ENCODE results near the gene GPR39. TPM values are rescaled to one million over a fixed set of nuclear protein-coding genes. Genes with fewer than 3 reads are reported as not detected.

Gene GPR39
- total RNA-seq, 1 donor from 2014 or later: 2.9 TPM

- FAIRE-seq: no peak
- no peak for DNase-seq (ENCODE audit: low spot score in 2 of 2)
Measured at GRCh38 chr2:132439703-132440398, 23.2 kb downstream of the GPR39 start.

GRCh38 chr2:132441051-132441450 lies 24.4 kb downstream of the GPR39 start:
- DNase-seq (ENCODE audit: low spot score in 2 of 2) (no peak), FAIRE-seq (no peak)

- no peak for DNase-seq (ENCODE audit: low spot score in 2 of 2)
Measured at GRCh38 chr2:132442278-132442677, 25.7 kb downstream of the GPR39 start.

GRCh38 chr2:132443106-132443505 lies 26.5 kb downstream of the GPR39 start:
- DNase-seq (ENCODE audit: low spot score in 2 of 2) (no peak), FAIRE-seq (no peak)

More at GRCh38 chr2:132442278-132442677, 25.7 kb downstream of the GPR39 start:
- no peak for FAIRE-seq

GRCh38 chr2:132446444-132446843 lies 29.8 kb downstream of the GPR39 start:
- DNase-seq (ENCODE audit: low spot score in 2 of 2): no peak
- no peak for FAIRE-seq

DNA sequence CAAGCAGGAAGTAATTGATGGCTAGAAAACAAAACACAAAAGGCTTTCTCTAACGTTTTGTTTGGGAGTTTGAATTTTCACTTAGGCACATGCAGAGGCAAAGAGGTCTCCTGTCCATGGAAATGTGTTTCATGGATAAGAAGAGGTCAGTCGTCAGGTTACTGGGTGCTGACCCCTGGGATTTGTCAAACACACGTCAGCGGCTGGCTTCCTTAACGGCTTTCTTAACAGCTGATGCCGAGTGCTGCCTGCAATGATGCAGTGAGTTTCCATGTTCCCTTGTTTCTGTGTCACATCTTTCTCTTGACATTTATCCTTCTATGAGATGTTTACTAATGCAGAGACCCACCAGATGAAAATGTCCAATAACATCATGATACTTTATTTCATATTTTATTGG lies 31.7 kb downstream of the GPR39 start:
- FAIRE-seq (no peak), DNase-seq (ENCODE audit: low spot score in 2 of 2) (no peak)

DNA sequence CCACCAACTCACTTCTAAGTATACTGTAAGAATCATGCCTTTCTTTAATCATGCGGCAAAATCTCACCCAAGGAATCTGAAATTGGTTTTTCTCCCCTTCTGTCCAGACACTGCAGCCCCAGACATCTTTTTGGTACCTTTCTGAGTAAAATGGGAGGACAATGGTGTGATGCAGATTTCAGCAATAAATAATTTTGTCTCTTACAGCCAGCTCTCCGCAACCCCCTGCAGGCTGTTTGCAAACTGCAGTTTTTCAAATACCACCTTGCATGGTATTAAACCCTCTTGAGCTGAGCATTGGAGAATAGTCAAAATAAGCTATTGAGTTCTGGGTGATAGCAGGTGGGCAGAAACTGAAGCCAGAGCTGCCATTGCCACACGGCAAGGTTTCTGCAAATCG lies 32.2 kb downstream of the GPR39 start:
- DNase-seq (ENCODE audit: low spot score in 2 of 2) (no peak), FAIRE-seq (no peak)

GRCh38 chr2:132449868-132450267 lies 33.3 kb downstream of the GPR39 start:
- FAIRE-seq (no peak), DNase-seq (ENCODE audit: low spot score in 2 of 2) (no peak)

- FAIRE-seq: no peak
- no peak for DNase-seq (ENCODE audit: low spot score in 2 of 2)
Measured at GRCh38 chr2:132460781-132461180, 44.2 kb downstream of the GPR39 start.

GRCh38 chr2:132462236-132462635 lies 45.6 kb downstream of the GPR39 start:
- DNase-seq (ENCODE audit: low spot score in 2 of 2) (no peak), FAIRE-seq (no peak)

- FAIRE-seq (no peak), DNase-seq (ENCODE audit: low spot score in 2 of 2) (no peak)
Measured at GRCh38 chr2:132463719-132464118, 47.1 kb downstream of the GPR39 start.

DNA sequence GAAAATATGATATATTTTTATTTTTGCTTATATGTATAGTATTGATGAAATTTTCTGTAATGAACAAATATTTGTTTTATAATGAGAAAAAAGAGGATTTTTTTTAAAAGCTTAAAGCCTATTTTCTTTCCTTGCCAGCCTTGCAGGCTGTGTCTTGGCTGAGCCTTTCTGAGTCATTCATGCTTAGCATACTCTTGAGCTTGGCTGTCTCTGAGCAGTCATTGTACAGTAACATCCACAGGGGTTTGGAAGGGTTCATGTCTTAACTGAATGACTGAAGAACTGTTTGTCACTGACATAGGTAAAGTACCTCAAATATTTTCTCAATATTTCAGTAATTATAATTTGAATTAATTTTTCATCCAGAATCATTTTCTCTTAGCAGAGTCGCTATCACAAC lies 49.3 kb downstream of the GPR39 start:
- no peak for FAIRE-seq
- DNase-seq (ENCODE audit: low spot score in 2 of 2): no peak

- no peak for FAIRE-seq
- DNase-seq (ENCODE audit: low spot score in 2 of 2): no peak
Measured at GRCh38 chr2:132466428-132467028, 49.9 kb downstream of the GPR39 start.

DNA sequence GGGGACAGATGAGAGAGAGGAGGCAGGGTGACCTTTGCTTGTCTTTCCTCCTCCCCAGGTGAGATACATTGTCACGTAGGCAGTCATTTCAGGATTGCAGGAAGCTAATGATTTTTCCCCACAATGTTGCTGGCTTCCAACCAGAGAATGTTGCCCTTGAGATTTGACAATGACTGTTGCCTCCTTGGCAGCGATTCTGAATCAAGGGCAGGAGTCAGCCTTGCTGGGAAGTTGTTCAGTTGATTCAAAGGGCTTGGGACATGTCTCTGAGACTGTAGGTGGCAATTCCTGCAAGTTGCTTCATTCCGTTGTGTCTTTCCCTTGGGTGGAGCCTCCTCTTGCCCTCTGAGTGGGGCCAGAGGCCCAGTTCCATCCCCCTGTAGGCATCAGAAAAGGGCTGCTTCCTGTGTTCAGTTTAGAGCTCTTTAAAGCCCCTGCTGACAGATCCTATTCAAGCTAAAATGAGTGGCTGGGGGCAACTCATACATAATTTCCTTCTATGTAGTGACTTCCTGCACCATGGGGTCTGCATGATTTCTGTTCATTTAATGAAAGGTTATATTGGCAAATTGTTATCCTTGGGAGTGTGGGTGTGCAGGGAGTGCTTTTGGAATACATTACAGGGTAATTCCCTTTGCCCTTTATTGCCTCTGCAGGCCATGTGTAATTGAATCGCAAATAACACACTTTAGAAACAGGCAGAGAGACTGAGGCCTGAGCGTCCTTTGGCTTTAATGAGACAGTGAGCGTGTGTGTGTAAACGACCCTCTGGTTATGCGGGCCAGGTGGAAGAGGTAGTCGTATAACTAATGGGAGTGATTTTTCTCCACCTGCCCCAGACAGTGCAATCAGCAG lies 52.4 kb downstream of the GPR39 start:
- FAIRE-seq: no peak
- no peak for DNase-seq (ENCODE audit: low spot score in 2 of 2)

GRCh38 chr2:132470746-132471145 lies 54.1 kb downstream of the GPR39 start:
- DNase-seq (ENCODE audit: low spot score in 2 of 2) (no peak), FAIRE-seq (no peak)

GRCh38 chr2:132473174-132473883 lies 56.7 kb downstream of the GPR39 start:
- DNase-seq (ENCODE audit: low spot score in 2 of 2): no peak
- no peak for FAIRE-seq

- FAIRE-seq: no peak
- DNase-seq (ENCODE audit: low spot score in 2 of 2): no peak
Measured at GRCh38 chr2:132475615-132476014, 59.0 kb downstream of the GPR39 start.

DNA sequence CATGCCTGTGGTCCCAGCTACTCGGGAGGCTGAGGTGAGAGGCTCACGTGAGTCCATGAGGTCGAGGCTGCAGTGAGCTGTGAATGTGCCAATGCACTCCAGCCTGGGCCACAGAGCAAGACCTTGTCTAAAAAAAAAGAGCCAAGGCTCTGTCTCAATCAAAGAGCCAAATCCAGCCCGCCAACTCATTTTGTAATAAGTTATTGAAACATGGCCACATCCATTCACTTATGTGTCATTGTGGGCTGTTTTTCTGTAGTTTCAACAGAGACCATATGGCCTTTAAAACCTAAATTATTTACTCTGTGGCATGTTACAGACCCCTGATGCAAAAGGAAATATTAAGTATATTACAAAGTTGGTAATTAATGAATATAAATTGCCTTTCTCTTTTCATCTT lies 60.8 kb downstream of the GPR39 start:
- no peak for DNase-seq (ENCODE audit: low spot score in 2 of 2)
- no peak for FAIRE-seq

DNA sequence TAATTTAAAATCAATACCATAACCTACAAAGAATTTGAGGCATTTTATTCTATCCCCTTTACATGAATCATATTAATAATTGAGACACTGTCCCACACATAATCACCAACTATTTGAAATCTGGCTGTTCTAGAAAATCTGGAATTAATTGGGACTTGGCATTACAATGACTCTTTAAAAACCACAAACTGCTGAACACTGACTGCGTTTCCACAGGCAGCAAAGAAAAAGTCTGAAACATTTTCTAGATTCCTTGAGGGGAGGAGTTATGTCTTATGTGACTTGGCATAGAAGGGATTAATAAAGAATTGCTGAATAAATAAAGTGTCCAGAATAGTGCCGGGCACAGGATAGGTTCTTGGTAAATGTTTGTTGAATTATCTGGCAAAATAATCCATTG lies 61.4 kb downstream of the GPR39 start:
- FAIRE-seq: no peak
- DNase-seq (ENCODE audit: low spot score in 2 of 2): no peak

DNA sequence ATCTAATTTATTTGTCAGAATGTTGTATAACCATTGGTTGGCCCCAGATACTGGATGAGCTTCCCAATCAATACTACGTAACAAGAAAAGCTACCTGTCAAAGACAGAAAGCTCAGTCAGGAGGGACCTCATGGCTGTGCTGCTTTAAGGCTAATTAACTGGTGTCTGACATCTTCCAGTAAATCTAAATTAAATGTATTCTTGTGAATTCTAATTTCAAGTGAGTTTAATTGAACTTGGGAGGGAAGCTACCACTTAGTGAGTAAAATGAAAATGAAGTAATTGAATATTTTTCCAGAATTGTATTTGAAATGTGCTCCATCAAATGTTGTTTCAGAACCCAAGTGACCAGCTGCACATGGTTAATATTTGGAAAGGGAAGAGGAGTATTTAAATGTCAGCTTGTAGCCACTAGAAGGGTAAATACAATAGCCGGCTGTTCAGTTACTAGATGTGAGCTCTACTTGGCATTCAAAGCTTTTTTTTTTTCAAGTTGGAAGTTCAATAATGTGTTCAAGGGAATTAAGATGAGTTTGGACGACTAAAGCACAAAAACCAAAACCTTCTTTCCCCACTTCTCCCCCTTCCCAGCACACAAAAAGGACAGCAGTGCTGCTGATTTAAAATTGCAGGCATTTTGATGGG lies 62.0 kb downstream of the GPR39 start:
- FAIRE-seq (no peak), DNase-seq (ENCODE audit: low spot score in 2 of 2) (no peak)

All from frontal cortex (tissue), 4 donors.